Skeletal muscle cell (primary cell): ENCODE results near the gene TRIM45.
A peak's percentile ranks its signal among the peaks of the same experiment; 100 is the strongest.

Experiments
- DNase-seq: peaks from one replicate; pipeline ENCODE4 v3.0.0-alpha.2; 2010; ENCODE audit warnings: low read depth
- H3K4me3 ChIP-seq: 2 replicates; pipeline ENCODE4 v1.5.1; 2011; ENCODE audit warnings: low read depth, mild to moderate bottlenecking, control low read depth, low read length, moderate library complexity

TRIM45 gene

DNA sequence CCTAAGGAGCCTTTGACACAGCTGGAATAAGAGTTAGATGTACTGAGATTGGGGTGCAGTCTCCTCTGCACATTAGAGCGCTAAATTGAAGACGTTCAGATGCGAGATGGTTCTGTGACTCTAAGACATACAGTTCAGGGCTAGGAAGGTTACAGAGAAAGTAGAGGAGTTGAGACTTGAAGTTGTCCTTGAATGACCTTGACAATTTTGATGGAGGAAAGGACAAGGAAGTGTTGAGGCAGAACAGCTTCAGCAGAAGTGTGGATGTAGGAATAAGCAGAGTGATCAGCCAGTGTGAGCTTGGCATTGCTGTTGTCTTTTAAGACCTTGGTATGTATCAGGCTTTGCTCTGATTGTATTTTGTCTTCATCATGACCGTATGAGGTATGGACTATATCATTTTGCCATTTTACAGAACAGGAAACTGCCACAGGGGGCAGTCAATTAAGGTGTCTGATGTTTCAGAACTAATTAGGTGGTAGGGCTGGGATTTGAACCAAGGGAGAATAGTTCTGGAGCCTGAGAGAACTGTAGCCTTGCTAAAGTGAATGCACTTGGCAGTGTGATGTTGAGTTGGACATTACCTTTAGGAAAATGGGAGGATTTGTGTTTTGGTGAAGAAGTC lies 52.2 kb downstream of the TRIM45 start:
- no peak overlapping the region for H3K4me3 ChIP-seq
- no peak for DNase-seq

DNA sequence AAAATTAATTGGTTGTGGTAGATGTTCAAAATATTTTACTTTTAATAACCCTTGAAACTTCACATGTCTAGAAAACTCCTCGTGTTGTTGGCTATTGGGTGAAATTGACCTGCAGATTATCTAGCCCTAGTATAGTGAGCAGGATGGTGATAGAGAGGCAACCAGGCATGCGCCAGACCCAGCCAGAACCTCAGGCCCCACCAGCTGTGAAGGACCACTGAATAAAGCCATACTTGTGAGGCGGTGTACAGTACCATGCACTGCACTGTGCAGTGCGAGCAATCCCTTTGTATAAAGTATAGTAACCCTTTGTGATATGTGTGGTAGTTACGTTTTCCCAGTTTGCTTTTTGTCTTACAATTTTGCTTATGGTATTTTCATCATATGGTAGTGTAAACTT lies 53.0 kb downstream of the TRIM45 start:
- no peak overlapping the region for H3K4me3 ChIP-seq
- no peak for DNase-seq

DNA sequence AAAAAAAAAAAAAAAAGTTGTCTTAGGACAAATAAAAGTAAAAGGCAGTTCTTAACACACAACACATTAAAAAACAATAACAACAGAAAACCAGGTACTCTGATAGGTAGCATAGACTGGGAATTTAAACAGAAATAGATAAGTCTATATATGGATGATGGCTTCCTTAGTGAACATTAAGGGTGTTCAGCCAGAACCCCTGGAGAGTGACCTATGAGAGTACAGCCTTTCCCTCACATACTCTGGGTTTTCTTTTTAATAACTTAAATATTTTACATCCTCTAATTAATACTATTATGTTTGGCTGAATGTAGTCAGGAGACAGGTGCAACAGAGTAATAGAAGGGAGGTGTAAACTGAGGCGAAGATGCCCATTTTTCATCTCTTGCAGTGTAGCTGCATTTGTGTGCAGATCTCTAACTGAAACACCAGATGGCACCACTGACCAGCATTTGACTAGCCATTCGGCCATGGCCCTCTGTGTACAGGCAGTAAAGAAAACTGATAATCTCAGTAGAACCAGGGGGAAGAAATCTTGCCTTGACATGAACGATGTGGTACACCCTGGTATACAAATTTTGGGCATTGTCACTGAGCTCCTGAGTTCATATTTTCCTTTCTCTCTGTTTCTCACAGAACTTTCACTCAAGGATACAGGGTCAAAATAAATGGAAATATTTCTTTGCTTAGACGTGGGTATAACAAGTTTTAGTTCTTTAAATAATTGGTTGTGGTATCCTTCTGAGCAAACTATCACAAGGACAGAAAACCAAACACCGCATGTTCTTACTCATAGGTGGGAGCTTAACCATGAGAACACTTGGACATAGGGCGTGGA lies 53.8 kb downstream of the TRIM45 start:
- H3K4me3 ChIP-seq, result no peak overlapping the region
- no peak for DNase-seq

DNA sequence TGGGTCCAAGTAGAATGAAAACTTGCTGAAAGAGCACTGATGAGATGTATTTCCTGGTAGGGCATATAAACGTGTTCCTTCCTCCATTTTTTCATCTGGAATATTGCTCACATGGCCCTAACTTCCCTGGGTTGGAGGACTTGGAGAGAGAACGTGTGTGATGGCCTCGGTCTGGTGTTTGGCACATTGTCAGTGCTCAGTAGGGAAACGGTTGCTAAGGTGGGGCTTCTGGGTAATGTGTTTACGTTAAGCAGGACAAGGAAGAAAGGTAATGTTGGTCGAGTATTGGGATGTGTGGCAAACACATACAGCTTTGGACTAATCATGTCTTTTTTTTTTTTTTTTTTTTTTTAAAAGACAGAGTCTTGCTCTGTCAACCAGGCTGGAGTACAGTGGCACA lies 55.2 kb downstream of the TRIM45 start:
- H3K4me3 ChIP-seq, result no peak overlapping the region
- no peak for DNase-seq

DNA sequence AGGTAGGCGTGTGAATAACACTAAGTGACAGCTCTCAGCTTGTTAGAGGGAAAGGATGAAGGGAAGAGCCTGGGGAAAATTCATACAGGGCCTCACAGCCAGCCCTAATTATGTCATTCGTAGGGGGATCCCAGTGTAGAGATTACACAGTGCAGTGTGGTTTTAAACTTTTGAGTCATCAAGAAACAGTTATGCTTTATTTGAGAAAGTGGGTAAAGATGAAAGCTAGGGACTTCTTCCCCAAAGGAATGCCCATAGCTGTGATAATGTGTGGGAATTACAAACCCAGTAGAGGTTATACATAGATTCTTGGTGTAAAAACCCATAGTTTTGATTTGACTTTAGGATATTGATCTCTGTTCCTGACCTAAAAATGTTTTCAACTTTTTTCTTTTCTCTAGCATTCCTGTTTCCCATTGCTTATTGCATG lies 59.5 kb downstream of the TRIM45 start:
- H3K4me3 ChIP-seq, result no peak overlapping the region
- peak; percentile 36 for DNase-seq
